Kidney glomerular epithelial cell (primary cell): Measurements from ENCODE around the gene LMBR1L.

Experiments used
- DNase-seq: peaks from one replicate; lab custom pipeline; 2025; lab: John Stamatoyannopoulos, UW

The LMBR1L gene

GRCh38 chr12:49111206-49111605 lies 559 bp upstream of the LMBR1L start:
- DNase-seq, result peak; percentile 36

- DNase-seq, result no peak
These were observed 795 bp downstream of the LMBR1L start for GRCh38 chr12:49109641-49110463.

- peak; percentile 13 for DNase-seq
These were observed 1.7 kb downstream of the LMBR1L start for GRCh38 chr12:49108958-49109404.

GRCh38 chr12:49105504-49106084 lies 5.1 kb downstream of the LMBR1L start:
- DNase-seq, result no peak

GRCh38 chr12:49104822-49105221 lies 5.8 kb downstream of the LMBR1L start:
- no peak for DNase-seq

- DNase-seq, result no peak
These were observed 10.3 kb downstream of the LMBR1L start for GRCh38 chr12:49100380-49100779.

- no peak for DNase-seq
These were observed 11.9 kb downstream of the LMBR1L start for GRCh38 chr12:49098703-49099102.

GRCh38 chr12:49098035-49098451 lies 12.6 kb downstream of the LMBR1L start:
- no peak for DNase-seq

- DNase-seq, result no peak
These were observed 13.3 kb downstream of the LMBR1L start for GRCh38 chr12:49097381-49097780.

GRCh38 chr12:49094975-49095365 lies 15.7 kb downstream of the LMBR1L start:
- DNase-seq, result no peak

GRCh38 chr12:49094160-49094974 lies 16.3 kb downstream of the LMBR1L start, which contains the start of gene DHH:
TSS of gene DHH (minus strand) at chr12:49094801. CDS start at chr12:49094512, 289 bp downstream.
- DNase-seq, result no peak

GRCh38 chr12:49093792-49094159 lies 16.9 kb downstream of the LMBR1L start:
- DNase-seq, result no peak

- no peak for DNase-seq
These were observed 17.7 kb downstream of the LMBR1L start for GRCh38 chr12:49092816-49093406.

GRCh38 chr12:49092086-49092815 lies 18.4 kb downstream of the LMBR1L start:
- DNase-seq, result peak; percentile 73

- no peak for DNase-seq
These were observed 18.9 kb downstream of the LMBR1L start for GRCh38 chr12:49091836-49092085.

GRCh38 chr12:49091056-49091835 lies 19.4 kb downstream of the LMBR1L start:
- no peak for DNase-seq

- peak; percentile 37 for DNase-seq
These were observed 20.6 kb downstream of the LMBR1L start for GRCh38 chr12:49089821-49090773.

- no peak for DNase-seq
These were observed 21.7 kb downstream of the LMBR1L start for GRCh38 chr12:49088932-49089330.

- DNase-seq, result peak; percentile 93
These were observed 22.3 kb downstream of the LMBR1L start for GRCh38 chr12:49088150-49088931.
